CD4-positive, alpha-beta memory T cell (primary cell): ENCODE measurements around the gene NUCB2. TPM values are rescaled to one million over a fixed set of nuclear protein-coding genes. Genes with fewer than 3 reads are reported as not detected.
A peak's percentile ranks its signal among the peaks of the same experiment; 100 is the strongest.

Experiments
- CTCF ChIA-PET: fragments of 350-600 bp; sonication (Branson Sonifier 250); formaldehyde crosslinking; loops from one replicate; lab custom pipeline; 2021; ENCODE audit warnings: inconsistent platforms; ENCODE audit not compliant: partially characterized antibody; lab: Charles Lee
- POLR2A ChIA-PET: fragments of 350-600 bp; sonication (Branson Sonifier 250); formaldehyde crosslinking; loops from one replicate; lab custom pipeline; 2021; ENCODE audit not compliant: partially characterized antibody; lab: Charles Lee
- DNase-seq, 5 donors: peaks; one replicate each; pipeline versions ENCODE4 v3.0.0 to v3.0.0-alpha.2; 2020 to 2022; ENCODE audit warnings: mixed read lengths in 1 of 5
- H3K27ac ChIP-seq: one replicate; pipeline ENCODE4 v1.7.0; 2013; ENCODE audit warnings: low read depth, low read length
- H3K27me3 ChIP-seq: 2 replicates; pipeline ENCODE4 v1.7.0; 2013; ENCODE audit warnings: mild to moderate bottlenecking, low read length, moderate library complexity; ENCODE audit not compliant: insufficient read depth
- H3K36me3 ChIP-seq: 2 replicates; pipeline ENCODE4 v1.7.0; 2013; ENCODE audit warnings: mild to moderate bottlenecking, low read length, moderate library complexity; ENCODE audit not compliant: insufficient read depth
- H3K4me1 ChIP-seq: 2 replicates; pipeline ENCODE4 v1.7.0; 2013; ENCODE audit warnings: mild to moderate bottlenecking, low read length, moderate library complexity; ENCODE audit not compliant: insufficient read depth
- H3K4me3 ChIP-seq, 2 donors: one replicate each; pipeline ENCODE4 v1.7.0; 2013; ENCODE audit warnings: low read length in 2 of 2, mild to moderate bottlenecking in 1 of 2
- H3K9me3 ChIP-seq, 2 donors: one replicate each; pipeline ENCODE4 v1.7.0; 2013; ENCODE audit warnings: low read length in 2 of 2, control low read depth in 1 of 2; ENCODE audit not compliant: control insufficient read depth in 1 of 2
- H3K27ac Mint-ChIP-seq, 7 donors: one replicate each; pipeline ENCODE4 v1.8.0; 2020 to 2021; ENCODE audit warnings: mixed read lengths in 7 of 7, mild to moderate bottlenecking in 6 of 7, inconsistent platforms in 3 of 7, moderate library complexity in 3 of 7
- H3K27me3 Mint-ChIP-seq, 2 donors: one replicate each; pipeline ENCODE4 v1.8.0; 2020 to 2021; ENCODE audit warnings: mixed read lengths in 2 of 2
- H3K36me3 Mint-ChIP-seq, 2 donors: one replicate each; pipeline ENCODE4 v1.8.0; 2020 to 2021; ENCODE audit warnings: mixed read lengths in 2 of 2, inconsistent platforms in 1 of 2, mild to moderate bottlenecking in 1 of 2
- H3K4me1 Mint-ChIP-seq, 4 donors: one replicate each; pipeline ENCODE4 v1.8.0; 2020 to 2021; ENCODE audit warnings: mixed read lengths in 4 of 4, mild to moderate bottlenecking in 1 of 4
- H3K4me3 Mint-ChIP-seq, 8 donors: one replicate each; pipeline ENCODE4 v1.8.0; 2020 to 2021; ENCODE audit warnings: mixed read lengths in 8 of 8, mild to moderate bottlenecking in 7 of 8, moderate library complexity in 6 of 8, inconsistent platforms in 3 of 8
- H3K9me3 Mint-ChIP-seq, 8 donors: one replicate each; pipeline ENCODE4 v1.8.0; 2020 to 2021; ENCODE audit warnings: mixed read lengths in 8 of 8, mild to moderate bottlenecking in 5 of 8, inconsistent platforms in 3 of 8, moderate library complexity in 1 of 8
- intact Hi-C: fragments of 100-400 bp; cut with micrococcal nuclease; formaldehyde crosslinking; loops from one replicate; pipeline ENCODE4 v1.15.1; 2023
- polyA plus RNA-seq, 2 donors: library from polyadenylated mRNA; unstranded; fragments of 300-500 nt; fragmentation: Illumina TruSeq; gene quantifications; one replicate each; pipeline ENCODE4 v1.2.3, GENCODE V29; 2021
- total RNA-seq, 2 experiments: library from RNA; stranded (reverse); gene quantifications; one replicate each; pipeline ENCODE4 v1.2.3, GENCODE V29; 2021

NUCB2 gene
- total and polyA plus RNA-seq, 4 experiments from 2014 or later = 53.2 to 116 (median 86.2) TPM

DNA sequence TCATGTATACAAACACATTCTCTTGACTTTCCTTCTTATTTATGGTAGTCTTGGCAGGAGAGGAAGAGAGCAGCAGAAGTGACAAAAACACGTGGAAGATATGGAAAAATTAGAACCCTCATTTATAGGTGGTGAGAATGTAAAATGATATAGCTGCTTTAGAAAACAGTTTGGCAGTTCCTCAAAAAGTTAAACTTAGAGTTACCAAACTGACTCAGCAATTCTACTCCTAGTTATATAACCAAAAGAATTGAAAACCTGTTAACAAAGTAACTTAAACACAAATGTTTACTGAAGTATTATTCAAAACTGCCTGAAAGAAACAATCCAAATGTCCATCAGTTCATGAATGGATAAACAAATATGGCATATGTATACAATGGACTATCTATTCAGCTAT lies 16.8 kb downstream of the NUCB2 start:
- H3K4me3 ChIP-seq = no peak overlapping the region
- intact Hi-C loops = no loop called here
- Mint-ChIP-seq H3K4me3 (no peak overlapping the region), H3K36me3 (peaks cover 10 to 20% of the 10 kb centered on the region in 2 donors), H3K27me3 (no peaks in the 10 kb centered on the region), H3K4me1 (peaks cover 11 to 22% (median 20%) of the 10 kb centered on the region in 4 donors), H3K9me3 (no peaks in the 10 kb centered on the region), H3K27ac (peak overlapping the region in 2 of 7 donors; percentile 29 to 76)
- H3K27me3 ChIP-seq = no peaks in the 10 kb centered on the region
- no peaks in the 10 kb centered on the region for H3K9me3 ChIP-seq
- ChIA-PET CTCF (no interaction called here), POLR2A (no interaction called here)
- no peak for DNase-seq
- no peak overlapping the region for H3K27ac ChIP-seq
- no peaks in the 10 kb centered on the region for H3K4me1 ChIP-seq
- no peaks in the 10 kb centered on the region for H3K36me3 ChIP-seq

GRCh38 chr11:17294033-17294432 lies 17.5 kb downstream of the NUCB2 start:
- Histone ChIP-seq H3K27ac (no peak overlapping the region), H3K4me1 (no peaks in the 10 kb centered on the region), H3K4me3 (no peak overlapping the region), H3K27me3 (no peaks in the 10 kb centered on the region), H3K36me3 (no peaks in the 10 kb centered on the region), H3K9me3 (no peaks in the 10 kb centered on the region)
- H3K9me3 Mint-ChIP-seq = no peaks in the 10 kb centered on the region
- ChIA-PET CTCF (no interaction called here), POLR2A (no interaction called here)
- DNase-seq = no peak
- no peak overlapping the region for H3K4me3 Mint-ChIP-seq
- peak overlapping the region in 2 of 7 donors; percentile 4 to 29 for H3K27ac Mint-ChIP-seq
- H3K27me3 Mint-ChIP-seq = no peaks in the 10 kb centered on the region
- H3K36me3 Mint-ChIP-seq = peaks cover 14 to 23% of the 10 kb centered on the region in 2 donors
- H3K4me1 Mint-ChIP-seq = peaks cover 12 to 22% (median 20%) of the 10 kb centered on the region in 4 donors
- intact Hi-C loops = no loop called here

- Histone ChIP-seq H3K9me3 (no peaks in the 10 kb centered on the region), H3K4me1 (no peaks in the 10 kb centered on the region), H3K27me3 (no peaks in the 10 kb centered on the region), H3K36me3 (no peaks in the 10 kb centered on the region), H3K27ac (no peak overlapping the region), H3K4me3 (no peak overlapping the region)
- H3K27me3 Mint-ChIP-seq = no peaks in the 10 kb centered on the region
- POLR2A ChIA-PET = interaction anchor here (0.6 to 1.3 kb wide), 3 partner anchors 11 to 22 kb away, joined by 3 to 9 read pairs (median 4); no protein-coding TSS in a partner anchor
- intact Hi-C loops = no loop called here
- H3K4me3 Mint-ChIP-seq = peak overlapping the region in 5 of 8 donors; percentile 1 to 69 (median 11)
- H3K4me1 Mint-ChIP-seq = peaks cover 8 to 16% (median 14%) of the 10 kb centered on the region in 4 donors
- H3K9me3 Mint-ChIP-seq = no peaks in the 10 kb centered on the region
- peak overlapping the region in 4 of 7 donors; percentile 7 to 68 (median 50) for H3K27ac Mint-ChIP-seq
- peaks cover 17 to 33% of the 10 kb centered on the region in 2 donors for H3K36me3 Mint-ChIP-seq
- CTCF ChIA-PET = interaction anchor here (1.1 to 1.4 kb wide), 2 partner anchors 51 to 67 kb away, joined by 3 to 4 read pairs; no protein-coding TSS in a partner anchor
- no peak for DNase-seq
These were observed 20.5 kb downstream of the NUCB2 start for GRCh38 chr11:17296852-17297559.

DNA sequence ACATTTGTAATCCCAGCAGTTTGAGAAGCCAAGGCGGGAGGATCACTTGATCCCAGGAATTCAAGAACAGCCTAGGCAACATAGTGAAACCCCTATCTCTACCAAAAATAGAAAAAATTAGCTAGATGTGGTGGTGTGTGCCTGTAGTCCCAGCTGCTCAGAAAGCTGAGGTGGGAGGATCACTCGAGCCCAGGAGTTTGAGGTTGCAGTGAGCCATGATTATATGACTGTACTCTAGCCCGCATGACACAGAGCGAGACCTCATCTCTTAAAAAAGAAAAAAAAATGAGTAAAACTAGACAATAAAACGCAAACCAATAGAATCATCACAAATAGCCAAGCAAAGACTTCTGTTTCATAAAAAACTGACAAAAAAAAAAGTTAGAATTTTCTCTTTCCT lies 21.8 kb downstream of the NUCB2 start:
- Mint-ChIP-seq H3K36me3 (peaks cover 23 to 34% of the 10 kb centered on the region in 2 donors), H3K27me3 (no peaks in the 10 kb centered on the region), H3K4me1 (peaks cover 8 to 15% (median 13%) of the 10 kb centered on the region in 4 donors), H3K9me3 (no peaks in the 10 kb centered on the region), H3K4me3 (no peak overlapping the region), H3K27ac (no peak overlapping the region)
- intact Hi-C loops = no loop called here
- H3K27me3 ChIP-seq = no peaks in the 10 kb centered on the region
- no peaks in the 10 kb centered on the region for H3K9me3 ChIP-seq
- CTCF ChIA-PET = no interaction called here
- H3K4me1 ChIP-seq = no peaks in the 10 kb centered on the region
- POLR2A ChIA-PET = no interaction called here
- H3K36me3 ChIP-seq = no peaks in the 10 kb centered on the region
- no peak overlapping the region for H3K4me3 ChIP-seq
- no peak overlapping the region for H3K27ac ChIP-seq
- no peak for DNase-seq

- no peak overlapping the region for H3K4me3 ChIP-seq
- no peaks in the 10 kb centered on the region for H3K4me1 ChIP-seq
- no peaks in the 10 kb centered on the region for H3K27me3 Mint-ChIP-seq
- ChIA-PET POLR2A (interaction anchor here (1.5 kb wide), 1 partner anchor 14 kb away, joined by 4 read pairs; no protein-coding TSS in a partner anchor), CTCF (interaction anchor here (1.5 kb wide), 1 partner anchor 84 kb away, joined by 3 read pairs; no protein-coding TSS in a partner anchor)
- H3K36me3 ChIP-seq = no peaks in the 10 kb centered on the region
- H3K4me3 Mint-ChIP-seq = no peak overlapping the region
- no peaks in the 10 kb centered on the region for H3K9me3 Mint-ChIP-seq
- no peaks in the 10 kb centered on the region for H3K27me3 ChIP-seq
- no peak overlapping the region for H3K27ac ChIP-seq
- intact Hi-C loops = loop anchor here (5.0 kb wide), 1 partner anchor 68 kb away; no protein-coding TSS in a partner anchor
- H3K4me1 Mint-ChIP-seq = peaks cover 8 to 13% (median 12%) of the 10 kb centered on the region in 4 donors
- peak overlapping the region in 2 of 7 donors; percentile 8 to 23 for H3K27ac Mint-ChIP-seq
- peaks cover 25 to 33% of the 10 kb centered on the region in 2 donors for H3K36me3 Mint-ChIP-seq
- no peak for DNase-seq
- H3K9me3 ChIP-seq = no peaks in the 10 kb centered on the region
These were observed 23.8 kb downstream of the NUCB2 start for GRCh38 chr11:17300372-17300771.

DNA sequence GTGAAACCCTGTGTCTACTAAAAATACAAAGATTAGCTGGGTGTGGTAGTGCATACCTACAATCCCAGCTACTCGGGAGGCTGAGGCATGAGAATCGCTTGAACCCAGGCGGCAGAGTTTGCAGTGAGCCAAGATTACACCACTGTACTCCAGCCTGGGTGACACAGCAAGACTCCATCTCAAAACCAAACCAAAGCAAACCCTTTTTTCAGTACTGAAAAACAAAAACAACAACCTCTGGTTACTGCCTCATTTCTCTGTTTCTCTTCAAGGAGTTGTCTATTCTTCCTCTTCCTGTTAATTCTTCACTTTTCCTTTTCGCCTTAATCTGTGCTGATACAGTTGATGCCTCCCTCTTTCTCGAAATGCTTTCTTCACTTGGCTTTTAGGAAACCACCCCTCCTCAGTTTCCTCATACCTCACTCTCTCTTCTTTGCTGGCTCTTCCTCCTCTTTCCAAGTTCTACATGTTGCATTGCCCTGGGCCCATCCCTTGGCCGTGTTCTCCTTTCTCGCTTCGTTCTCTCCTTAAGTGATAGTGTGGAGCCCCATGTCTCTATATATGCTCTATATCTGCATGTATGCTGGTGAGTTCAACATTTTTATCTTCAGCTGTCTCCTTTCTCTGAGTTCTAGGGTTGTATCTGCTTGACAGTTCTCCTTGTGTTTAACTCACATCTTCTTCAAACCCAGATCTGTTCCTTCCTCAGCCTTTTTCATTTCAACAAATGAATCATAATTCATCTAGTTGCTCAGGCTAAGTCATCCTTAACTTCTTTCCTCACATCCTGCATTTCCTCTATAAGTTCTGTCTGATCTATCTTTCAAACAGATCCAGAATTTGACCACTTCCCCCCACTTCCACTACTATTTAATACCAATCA lies 37.1 kb downstream of the NUCB2 start:
- intact Hi-C loops = no loop called here

GRCh38 chr11:17314232-17314547 lies 37.7 kb downstream of the NUCB2 start:
- Mint-ChIP-seq H3K4me3 (no peak overlapping the region), H3K9me3 (no peaks in the 10 kb centered on the region), H3K36me3 (peaks cover 21 to 31% of the 10 kb centered on the region in 2 donors), H3K4me1 (no peaks in the 10 kb centered on the region), H3K27ac (no peak overlapping the region), H3K27me3 (no peaks in the 10 kb centered on the region)
- no peak for DNase-seq
- H3K9me3 ChIP-seq = no peaks in the 10 kb centered on the region
- H3K36me3 ChIP-seq = peaks cover 12% of the 10 kb centered on the region
- CTCF ChIA-PET = no interaction called here
- intact Hi-C loops = no loop called here
- H3K27me3 ChIP-seq = no peaks in the 10 kb centered on the region
- no peak overlapping the region for H3K27ac ChIP-seq
- H3K4me1 ChIP-seq = no peaks in the 10 kb centered on the region
- POLR2A ChIA-PET = no interaction called here
- no peak overlapping the region for H3K4me3 ChIP-seq

More for the DNA sequence above, 37.1 kb downstream of the NUCB2 start:
- H3K9me3 ChIP-seq = no peaks in the 10 kb centered on the region
- ChIA-PET CTCF (no interaction called here), POLR2A (no interaction called here)
- Mint-ChIP-seq H3K27ac (no peak overlapping the region), H3K27me3 (no peaks in the 10 kb centered on the region), H3K36me3 (peaks cover 19 to 27% of the 10 kb centered on the region in 2 donors), H3K4me3 (no peak overlapping the region), H3K4me1 (no peaks in the 10 kb centered on the region), H3K9me3 (no peaks in the 10 kb centered on the region)
- H3K4me1 ChIP-seq = no peaks in the 10 kb centered on the region
- H3K27ac ChIP-seq = no peak overlapping the region
- peaks cover 12% of the 10 kb centered on the region for H3K36me3 ChIP-seq
- no peak for DNase-seq
- H3K4me3 ChIP-seq = no peak overlapping the region
- no peaks in the 10 kb centered on the region for H3K27me3 ChIP-seq
